ENCODE data around the gene ABI3. TPM values are rescaled to one million over a fixed set of nuclear protein-coding genes. Genes with fewer than 3 reads are reported as not detected.
"Not testable (repeated sequence)": the region's sequence is repeated elsewhere in the genome, so short reads cannot be mapped to it uniquely, and the experiment has no call there.

ABI3 gene
- total RNA-seq, 1 experiment from 2014 or later: not detected

- CTCF ChIA-PET: no interaction called here
- H3K4me3 ChIP-seq: peak overlapping the region; percentile 58; the same call in 1 of the 2 replicates
- BruUV-seq (replicated peaks): no TSS peak
- H3K79me2 ChIP-seq (ENCODE audit: low read depth): no peaks in the 10 kb centered on the region
- 0 out of 2 replicates have a peak, but pooled peaks cover 3% of the 10 kb centered on the region for H3K4me1 ChIP-seq (replicated peaks; ENCODE audit: insufficient read depth)
- H3K4me2 ChIP-seq: peak overlapping the region; percentile 81
- H3K27me3 ChIP-seq (ENCODE audit: insufficient read depth, low read depth): no peaks in the 10 kb centered on the region
- no peak overlapping the region for H3K27ac ChIP-seq
- H3F3A ChIP-seq (ENCODE audit: insufficient read depth, low read depth): peaks cover 10% of the 10 kb centered on the region; the same call in 1 of the 2 replicates
- no peaks in the 10 kb centered on the region for H3K9me3 ChIP-seq (ENCODE audit: insufficient read depth, low read depth)
- intact Hi-C loops (cut with micrococcal nuclease; ENCODE audit: unreplicated experiment): no loop called here
- POLR2A ChIA-PET (ENCODE audit: unreplicated experiment): no interaction called here
- H3K9me2 ChIP-seq (ENCODE audit: insufficient read depth): no peaks in the 10 kb centered on the region
- no peak for TF ChIP-seq EZH2 (IDR thresholded peaks at IDR 0.05; ENCODE audit: low read depth)
- no peak for TF ChIP-seq CTCF (conservative IDR thresholded peaks at IDR 0.05)
- H2AFZ ChIP-seq: peak overlapping the region; percentile 90
- H3K36me3 ChIP-seq (ENCODE audit: low read depth): no peaks in the 10 kb centered on the region
- no peaks in the 10 kb centered on the region for H4K20me1 ChIP-seq (ENCODE audit: insufficient read depth)
- DNase-seq: no peak
These were observed 49.1 kb downstream of the ABI3 start for GRCh38 chr17:49259663-49260010.

- H3K4me1 ChIP-seq (replicated peaks; ENCODE audit: insufficient read depth): 0 out of 2 replicates have a peak, but pooled peaks cover 3% of the 10 kb centered on the region
- H3K36me3 ChIP-seq (ENCODE audit: low read depth): no peaks in the 10 kb centered on the region
- peak overlapping the region; percentile 58 for H3K4me3 ChIP-seq
- H3K4me2 ChIP-seq: peak overlapping the region; percentile 81
- H3F3A ChIP-seq (ENCODE audit: insufficient read depth, low read depth): peaks cover 10% of the 10 kb centered on the region; the same call in 1 of the 2 replicates
- ChIA-PET POLR2A (ENCODE audit: unreplicated experiment) (no interaction called here), CTCF (interaction anchor here (0.7 kb wide), 1 partner anchor 143 kb away, joined by 3 read pairs; no protein-coding TSS in a partner anchor)
- peak overlapping the region; percentile 90 for H2AFZ ChIP-seq
- H3K27me3 ChIP-seq (ENCODE audit: insufficient read depth, low read depth): no peaks in the 10 kb centered on the region
- BruUV-seq (replicated peaks): no TSS peak
- H3K9me3 ChIP-seq (ENCODE audit: insufficient read depth, low read depth): no peaks in the 10 kb centered on the region
- no peaks in the 10 kb centered on the region for H3K79me2 ChIP-seq (ENCODE audit: low read depth)
- H3K27ac ChIP-seq: no peak overlapping the region
- TF ChIP-seq EZH2 (IDR thresholded peaks at IDR 0.05; ENCODE audit: low read depth) (no peak), CTCF (conservative IDR thresholded peaks at IDR 0.05) (no peak)
- no peaks in the 10 kb centered on the region for H4K20me1 ChIP-seq (ENCODE audit: insufficient read depth)
- peak; percentile 42 to 62 for DNase-seq
- intact Hi-C loops (cut with micrococcal nuclease; ENCODE audit: unreplicated experiment): no loop called here
- no peaks in the 10 kb centered on the region for H3K9me2 ChIP-seq (ENCODE audit: insufficient read depth)
These were observed 49.7 kb downstream of the ABI3 start for GRCh38 chr17:49260011-49260816.

GRCh38 chr17:49260817-49261291, 50.3 kb downstream of the ABI3 start:
- H3K79me2 ChIP-seq (ENCODE audit: low read depth): no peaks in the 10 kb centered on the region
- peak overlapping the region; percentile 58 for H3K4me3 ChIP-seq
- no peaks in the 10 kb centered on the region for H3K9me3 ChIP-seq (ENCODE audit: insufficient read depth, low read depth)
- H3K4me2 ChIP-seq: peak overlapping the region; percentile 81
- peak overlapping the region; percentile 90 for H2AFZ ChIP-seq
- H3K9me2 ChIP-seq (ENCODE audit: insufficient read depth): no peaks in the 10 kb centered on the region
- POLR2A ChIA-PET (ENCODE audit: unreplicated experiment): no interaction called here
- H3F3A ChIP-seq (ENCODE audit: insufficient read depth, low read depth): peaks cover 10% of the 10 kb centered on the region; the same call in 1 of the 2 replicates
- intact Hi-C loops (cut with micrococcal nuclease; ENCODE audit: unreplicated experiment): no loop called here
- TF ChIP-seq CTCF (conservative IDR thresholded peaks at IDR 0.05): no peak
- no peak for TF ChIP-seq EZH2 (IDR thresholded peaks at IDR 0.05; ENCODE audit: low read depth)
- no peaks in the 10 kb centered on the region for H3K27me3 ChIP-seq (ENCODE audit: insufficient read depth, low read depth)
- H4K20me1 ChIP-seq (ENCODE audit: insufficient read depth): no peaks in the 10 kb centered on the region
- no TSS peak for BruUV-seq (replicated peaks)
- CTCF ChIA-PET: interaction anchor here (0.7 kb wide), 1 partner anchor 144 kb away, joined by 3 read pairs; no protein-coding TSS in a partner anchor
- no peak for DNase-seq
- H3K27ac ChIP-seq: no peak overlapping the region
- H3K36me3 ChIP-seq (ENCODE audit: low read depth): no peaks in the 10 kb centered on the region
- H3K4me1 ChIP-seq (replicated peaks; ENCODE audit: insufficient read depth): 0 out of 2 replicates have a peak, but pooled peaks cover 3% of the 10 kb centered on the region

- H3K4me3 ChIP-seq; H3K27me3 ChIP-seq (ENCODE audit: insufficient read depth, low read depth); H2AFZ ChIP-seq; H3K4me2 ChIP-seq; H3K36me3 ChIP-seq (ENCODE audit: low read depth); BruUV-seq (replicated peaks); H3F3A ChIP-seq (ENCODE audit: insufficient read depth, low read depth); H3K9me2 ChIP-seq (ENCODE audit: insufficient read depth); H4K20me1 ChIP-seq (ENCODE audit: insufficient read depth); DNase-seq; H3K27ac ChIP-seq; intact Hi-C loops (cut with micrococcal nuclease; ENCODE audit: unreplicated experiment); H3K9me3 ChIP-seq (ENCODE audit: insufficient read depth, low read depth); H3K4me1 ChIP-seq (replicated peaks; ENCODE audit: insufficient read depth); CTCF ChIA-PET; H3K79me2 ChIP-seq (ENCODE audit: low read depth): not testable (repeated sequence)
- POLR2A ChIA-PET (ENCODE audit: unreplicated experiment): interaction anchor here (0.7 kb wide), 1 partner anchor 304 kb away, joined by 11 read pairs; no protein-coding TSS in a partner anchor
These were observed 51.0 kb downstream of the ABI3 start for GRCh38 chr17:49261540-49261939.

Data from PC-9 (cell line).